HG03060 (cell line): Measurements from ENCODE around the gene CYLD.

Experiments used
- ATAC-seq: cut with Tn5 transposase; IDR thresholded peaks from one replicate; pipeline ENCODE4 v1.9.1; 2021; ENCODE audit warnings: low read depth, moderate number of reproducible peaks; ENCODE audit not compliant: unreplicated experiment

CYLD gene

GRCh38 chr16:50839920-50840729, 98.2 kb downstream of the CYLD start:
- ATAC-seq: no peak

GRCh38 chr16:50841081-50841886, 99.4 kb downstream of the CYLD start:
- ATAC-seq: no peak

GRCh38 chr16:50842013-50842505, 100.2 kb downstream of the CYLD start:
- no peak for ATAC-seq

DNA sequence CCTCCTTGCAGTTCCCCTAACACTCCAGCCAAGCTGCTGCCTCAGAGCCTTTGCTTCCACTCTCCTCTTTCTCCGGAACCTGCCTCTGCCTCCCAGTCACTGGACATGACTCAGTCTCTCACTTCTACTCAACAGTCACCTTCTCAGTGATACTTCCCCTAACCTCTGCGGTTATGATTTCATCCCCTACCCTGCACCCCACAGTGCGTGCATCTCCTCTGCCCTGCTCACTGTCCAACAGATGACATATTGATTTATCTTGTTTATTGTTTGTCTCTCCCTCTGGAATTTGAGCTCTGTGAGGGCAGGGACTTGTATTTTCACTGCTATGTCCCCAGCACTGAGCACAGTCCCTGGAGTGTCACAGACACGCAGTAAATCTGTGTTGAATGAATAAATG, 100.7 kb downstream of the CYLD start:
- no peak for ATAC-seq

GRCh38 chr16:50844840-50845239, 103.0 kb downstream of the CYLD start:
- ATAC-seq: no peak

- no peak for ATAC-seq
Observed at GRCh38 chr16:50845296-50845695, 103.4 kb downstream of the CYLD start.

DNA sequence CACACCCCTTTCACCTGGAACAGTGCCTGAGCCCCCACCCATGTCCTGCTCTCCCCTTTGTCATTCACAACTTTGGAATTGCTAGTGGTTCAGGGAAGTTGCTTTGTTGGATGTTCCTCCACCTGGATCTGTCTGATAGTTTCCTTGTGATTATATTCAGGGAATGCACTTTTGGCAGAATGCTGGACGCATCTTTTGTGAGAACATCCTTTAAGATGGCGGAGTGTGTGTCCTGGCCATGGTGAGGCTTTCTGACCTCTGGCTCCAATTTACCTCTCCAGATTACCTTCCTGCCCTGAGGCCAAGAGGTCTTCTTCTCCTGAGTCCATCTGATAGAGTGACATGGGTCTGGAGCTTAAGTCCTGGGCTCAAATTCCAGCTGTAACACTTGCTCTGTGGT, 104.6 kb downstream of the CYLD start:
- ATAC-seq: no peak

- no peak for ATAC-seq
Observed at GRCh38 chr16:50847166-50847565, 105.3 kb downstream of the CYLD start.

DNA sequence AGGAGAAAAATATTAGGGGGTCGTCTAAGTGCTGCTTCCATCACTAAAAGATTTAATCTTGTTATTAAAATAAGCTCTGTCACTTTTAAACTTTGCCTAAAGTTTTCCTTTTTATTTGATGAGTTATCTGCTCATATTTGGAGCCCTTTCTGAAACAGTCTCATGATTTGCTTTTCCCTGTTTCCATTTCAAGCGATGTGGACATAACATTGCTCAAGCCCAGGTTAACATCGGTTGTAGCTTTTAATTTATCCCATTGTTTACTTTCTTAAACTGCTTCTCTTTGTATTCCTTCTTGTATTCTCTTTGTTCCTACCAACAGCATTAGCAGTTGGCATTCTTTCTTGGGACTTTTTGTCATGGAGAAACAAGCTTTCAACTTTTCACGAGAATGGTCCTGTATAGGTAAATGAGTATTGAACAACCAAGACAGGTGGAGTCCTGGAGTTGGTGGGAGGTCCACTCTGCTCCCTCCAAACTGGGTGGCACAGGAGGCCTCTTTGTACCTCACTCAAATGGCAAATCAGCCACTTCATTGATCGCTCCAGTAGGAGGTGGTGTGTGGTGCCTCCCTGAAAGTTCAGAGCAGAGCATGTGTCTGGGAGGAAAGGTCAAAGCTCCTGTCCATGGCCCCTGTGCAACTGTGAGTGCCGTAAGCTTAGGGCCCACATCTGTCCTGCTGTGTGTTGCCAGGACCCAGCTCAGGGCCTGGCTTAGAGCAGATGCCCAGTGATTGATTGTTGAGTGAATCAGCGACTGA, 107.0 kb downstream of the CYLD start:
- ATAC-seq: no peak
